ENCODE results near the gene TMX2.
"Not testable (repeated sequence)": the region's sequence is repeated elsewhere in the genome, so short reads cannot be mapped to it uniquely, and the experiment has no call there.

TMX2 gene

GRCh38 chr11:57713835-57714234 lies 1.4 kb downstream of the TMX2 start:
- TF ChIP-seq BACH2 (CRISPR knock-in tag; IDR thresholded peaks at IDR 0.05; ENCODE audit: borderline replicate concordance) (no peak), GLIS3 (CRISPR knock-in tag; IDR thresholded peaks at IDR 0.05) (no peak), TSHZ2 (CRISPR knock-in tag; IDR thresholded peaks at IDR 0.05) (no peak), ZFP3 (CRISPR knock-in tag; IDR thresholded peaks at IDR 0.05) (no peak), ZC3H10 (CRISPR knock-in tag; IDR thresholded peaks at IDR 0.05) (no peak), ARNTL (CRISPR knock-in tag; IDR thresholded peaks at IDR 0.05; ENCODE audit: borderline replicate concordance, low read depth) (no peak), ISL1 (CRISPR knock-in tag; IDR thresholded peaks at IDR 0.05) (no peak), RARB (CRISPR knock-in tag; IDR thresholded peaks at IDR 0.05) (no peak), TCF4 (CRISPR knock-in tag; IDR thresholded peaks at IDR 0.05; ENCODE audit: borderline replicate concordance) (no peak), CSRNP3 (CRISPR knock-in tag; IDR thresholded peaks at IDR 0.05) (no peak), CREB5 (CRISPR knock-in tag; IDR thresholded peaks at IDR 0.05; ENCODE audit: low read depth) (no peak), ZFP30 (CRISPR knock-in tag; IDR thresholded peaks at IDR 0.05) (no peak)

GRCh38 chr11:57716726-57717125 lies 4.3 kb downstream of the TMX2 start:
- not testable (repeated sequence) for ATAC-seq

More at GRCh38 chr11:57713835-57714234, 1.4 kb downstream of the TMX2 start:
- ATAC-seq: no peak

GRCh38 chr11:57727185-57727584 lies 14.8 kb downstream of the TMX2 start:
- no peak for TF ChIP-seq RARB (CRISPR knock-in tag; IDR thresholded peaks at IDR 0.05)
- TF ChIP-seq GLIS3 (CRISPR knock-in tag; IDR thresholded peaks at IDR 0.05): no peak
- TF ChIP-seq PATZ1 (CRISPR knock-in tag; IDR thresholded peaks at IDR 0.05; ENCODE audit: borderline replicate concordance): no peak
- TF ChIP-seq ARNTL (CRISPR knock-in tag; IDR thresholded peaks at IDR 0.05; ENCODE audit: borderline replicate concordance, low read depth): no peak
- no peak for TF ChIP-seq CSRNP3 (CRISPR knock-in tag; IDR thresholded peaks at IDR 0.05)
- TF ChIP-seq ZC3H10 (CRISPR knock-in tag; IDR thresholded peaks at IDR 0.05): no peak
- TF ChIP-seq PPARA (CRISPR knock-in tag; IDR thresholded peaks at IDR 0.05; ENCODE audit: borderline replicate concordance): no peak
- no peak for TF ChIP-seq ISL1 (CRISPR knock-in tag; IDR thresholded peaks at IDR 0.05)
- TF ChIP-seq ZNF565 (CRISPR knock-in tag; conservative IDR thresholded peaks at IDR 0.05; ENCODE audit: low read depth): no peak
- TF ChIP-seq BACH2 (CRISPR knock-in tag; IDR thresholded peaks at IDR 0.05; ENCODE audit: borderline replicate concordance): no peak
- TF ChIP-seq OSR1 (CRISPR knock-in tag; IDR thresholded peaks at IDR 0.05): no peak
- no peak for TF ChIP-seq TCF4 (CRISPR knock-in tag; IDR thresholded peaks at IDR 0.05; ENCODE audit: borderline replicate concordance)
- TF ChIP-seq SNAI2 (CRISPR knock-in tag; IDR thresholded peaks at IDR 0.05): no peak
- no peak for TF ChIP-seq TSHZ2 (CRISPR knock-in tag; IDR thresholded peaks at IDR 0.05)
- TF ChIP-seq ZNF70 (CRISPR knock-in tag; IDR thresholded peaks at IDR 0.05): no peak
- no peak for TF ChIP-seq POU6F1 (CRISPR knock-in tag; IDR thresholded peaks at IDR 0.05; ENCODE audit: borderline replicate concordance, low read depth)
- no peak for ATAC-seq
